SU-DHL-6 (cell line): Measurements from ENCODE around the gene REXO5.

ENCODE experiments used
- CTCF ChIP-seq: fragments of 200-600 bp; sonication (generic); IDR thresholded peaks from one replicate; pipeline ENCODE4 v1.5.1; 2017; ENCODE audit warnings: antibody characterized with exemption, mild to moderate bottlenecking, low read length, moderate library complexity; ENCODE audit not compliant: insufficient read depth, poor library complexity, severe bottlenecking
- EZH2phosphoT487 ChIP-seq: fragments of 200-600 bp; sonication (generic), shearing (Covaris generic); conservative IDR thresholded peaks from 2 replicates; pipeline ENCODE4 v1.6.1; 2018; ENCODE audit warnings: mild to moderate bottlenecking, antibody characterized with exemption, low read length, moderate library complexity, mixed read lengths

- TF ChIP-seq CTCF (no peak), EZH2phosphoT487 (no peak)
These were observed 67.8 kb downstream of the REXO5 start for GRCh38 chr16:20874088-20874581.
